Measurements from ENCODE around the gene DDB1.

Gene DDB1

DNA sequence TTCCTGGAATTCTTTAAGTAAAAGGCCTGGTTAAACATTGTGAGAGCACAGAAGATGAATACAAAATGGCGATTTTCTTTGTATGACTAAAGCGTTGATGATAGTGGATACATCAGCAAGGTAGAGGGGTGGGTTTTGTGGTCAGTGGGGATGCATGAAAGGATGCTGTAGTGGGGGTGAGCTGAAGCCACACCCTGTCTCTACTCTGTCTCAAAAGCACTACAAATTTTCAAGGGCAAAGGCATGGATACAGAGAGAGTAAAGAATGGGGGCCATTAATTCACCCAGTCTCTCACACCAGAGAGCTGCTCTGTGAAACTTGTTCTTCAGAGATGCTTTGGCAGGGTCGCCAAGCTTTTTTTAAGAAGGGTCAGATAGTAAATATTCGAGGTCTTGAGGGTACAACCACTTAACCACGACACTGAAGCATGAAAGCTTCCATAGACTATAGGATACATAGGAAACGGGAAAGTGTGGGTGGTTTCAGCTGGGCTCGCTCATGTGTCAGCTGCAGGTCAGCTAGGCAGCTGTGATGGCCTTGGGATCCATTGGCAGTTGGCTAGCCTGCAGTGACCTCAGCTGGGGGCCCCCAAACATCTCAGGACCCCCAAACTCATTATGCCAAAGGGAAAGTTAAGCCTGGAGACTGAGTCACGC, 37.6 kb upstream of the DDB1 start:
- DNase-seq (ENCODE audit: low spot score): no peak
- TF ChIP-seq, protein P1, sequence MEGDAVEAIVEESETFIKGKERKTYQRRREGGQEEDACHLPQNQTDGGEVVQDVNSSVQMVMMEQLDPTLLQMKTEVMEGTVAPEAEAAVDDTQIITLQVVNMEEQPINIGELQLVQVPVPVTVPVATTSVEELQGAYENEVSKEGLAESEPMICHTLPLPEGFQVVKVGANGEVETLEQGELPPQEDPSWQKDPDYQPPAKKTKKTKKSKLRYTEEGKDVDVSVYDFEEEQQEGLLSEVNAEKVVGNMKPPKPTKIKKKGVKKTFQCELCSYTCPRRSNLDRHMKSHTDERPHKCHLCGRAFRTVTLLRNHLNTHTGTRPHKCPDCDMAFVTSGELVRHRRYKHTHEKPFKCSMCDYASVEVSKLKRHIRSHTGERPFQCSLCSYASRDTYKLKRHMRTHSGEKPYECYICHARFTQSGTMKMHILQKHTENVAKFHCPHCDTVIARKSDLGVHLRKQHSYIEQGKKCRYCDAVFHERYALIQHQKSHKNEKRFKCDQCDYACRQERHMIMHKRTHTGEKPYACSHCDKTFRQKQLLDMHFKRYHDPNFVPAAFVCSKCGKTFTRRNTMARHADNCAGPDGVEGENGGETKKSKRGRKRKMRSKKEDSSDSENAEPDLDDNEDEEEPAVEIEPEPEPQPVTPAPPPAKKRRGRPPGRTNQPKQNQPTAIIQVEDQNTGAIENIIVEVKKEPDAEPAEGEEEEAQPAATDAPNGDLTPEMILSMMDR (IDR thresholded peaks at IDR 0.05; ENCODE audit: borderline replicate concordance, control extremely low read depth, extremely low read depth, insufficient read depth, missing control alignments): no peak
- in situ Hi-C loops (cut with MboI; ENCODE audit: low sequenced_read_pairs, unreplicated experiment): no loop called here

DNA sequence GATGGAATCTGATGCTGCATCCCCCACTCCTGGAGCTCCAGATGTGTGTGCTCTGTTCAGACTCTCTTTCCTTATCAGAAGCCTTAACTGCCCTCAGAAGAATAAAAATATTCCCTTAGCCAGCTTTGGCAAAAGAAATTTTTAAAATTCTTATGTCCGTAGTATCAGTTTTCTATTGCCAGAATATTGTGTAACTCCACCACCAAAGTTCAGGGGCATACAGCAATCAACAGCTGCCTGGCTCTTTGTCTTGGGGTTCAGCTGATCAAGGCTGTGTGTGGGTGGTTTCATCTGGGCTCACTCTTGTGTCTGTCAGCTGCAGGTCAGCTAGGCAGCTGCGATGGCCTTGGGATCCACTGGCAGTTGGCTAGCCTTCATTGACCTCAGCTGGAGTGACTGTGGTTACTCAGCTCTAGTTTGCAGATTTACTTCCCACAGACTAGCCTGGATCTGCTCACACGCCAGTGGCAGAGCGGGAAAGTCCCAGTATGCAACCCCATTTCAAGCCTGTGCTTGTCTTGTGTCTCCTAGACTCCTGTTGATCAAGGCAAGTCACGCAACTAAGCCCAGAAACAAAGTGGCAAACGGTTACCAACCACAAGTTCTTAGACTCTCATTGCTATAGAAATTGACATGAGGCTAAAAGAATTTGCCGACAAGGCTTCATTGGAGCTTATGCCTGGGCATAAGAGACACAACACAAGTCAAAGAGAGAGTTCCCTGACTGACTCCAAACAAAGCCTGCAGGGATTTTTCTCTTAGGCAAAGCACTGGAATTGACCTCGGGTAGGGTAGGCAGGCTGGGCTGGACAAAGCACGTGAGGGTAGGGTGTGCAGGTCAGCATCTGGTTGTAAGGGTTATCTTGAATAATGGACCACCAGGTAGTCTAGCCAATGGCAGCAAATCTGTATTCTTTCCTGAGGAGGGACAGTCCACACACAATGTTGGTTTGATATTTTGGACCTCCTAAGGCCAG, 36.8 kb upstream of the DDB1 start:
- no peak for DNase-seq (ENCODE audit: low spot score)
- TF ChIP-seq, protein P1 (IDR thresholded peaks at IDR 0.05; ENCODE audit: borderline replicate concordance, control extremely low read depth, extremely low read depth, insufficient read depth, missing control alignments): no peak
- in situ Hi-C loops (cut with MboI; ENCODE audit: low sequenced_read_pairs, unreplicated experiment): no loop called here

DNA sequence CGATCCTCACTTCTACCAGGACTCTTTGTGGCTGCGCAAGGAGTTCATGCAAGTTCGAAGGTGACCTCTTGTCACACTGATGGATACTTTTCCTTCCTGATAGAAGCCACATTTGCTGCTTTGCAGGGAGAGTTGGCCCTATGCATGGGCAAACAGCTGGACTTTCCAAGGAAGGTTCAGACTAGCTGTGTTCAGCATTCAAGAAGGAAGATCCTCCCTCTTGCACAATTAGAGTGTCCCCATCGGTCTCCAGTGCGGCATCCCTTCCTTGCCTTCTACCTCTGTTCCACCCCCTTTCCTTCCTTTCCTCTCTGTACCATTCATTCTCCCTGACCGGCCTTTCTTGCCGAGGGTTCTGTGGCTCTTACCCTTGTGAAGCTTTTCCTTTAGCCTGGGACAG, 35.7 kb upstream of the DDB1 start:
- no peak for DNase-seq (ENCODE audit: low spot score)
- TF ChIP-seq, protein P1 (IDR thresholded peaks at IDR 0.05; ENCODE audit: borderline replicate concordance, control extremely low read depth, extremely low read depth, insufficient read depth, missing control alignments): no peak
- in situ Hi-C loops (cut with MboI; ENCODE audit: low sequenced_read_pairs, unreplicated experiment): no loop called here

DNA sequence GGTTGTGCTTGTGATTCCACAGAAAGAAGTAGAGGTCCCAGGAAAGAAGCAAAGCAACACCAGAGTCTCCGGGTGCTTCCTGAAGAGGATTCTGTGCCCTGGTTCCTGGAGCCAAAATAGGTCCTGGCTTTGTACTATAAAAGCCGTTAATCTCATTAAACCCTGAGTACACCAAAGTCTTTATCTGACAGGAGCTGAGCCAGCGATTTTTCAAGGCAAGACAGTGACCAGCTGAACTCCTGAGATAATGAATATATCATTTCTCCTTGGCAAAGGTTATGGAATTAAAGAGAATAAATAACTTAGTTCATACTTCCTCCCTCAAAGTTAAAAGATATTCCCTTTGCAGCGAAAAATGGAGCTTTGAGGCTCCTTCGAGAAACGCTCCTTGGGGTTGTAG, 34.5 kb upstream of the DDB1 start:
- TF ChIP-seq, protein P1 (IDR thresholded peaks at IDR 0.05; ENCODE audit: borderline replicate concordance, control extremely low read depth, extremely low read depth, insufficient read depth, missing control alignments): no peak
- in situ Hi-C loops (cut with MboI; ENCODE audit: low sequenced_read_pairs, unreplicated experiment): no loop called here
- DNase-seq (ENCODE audit: low spot score): no peak

DNA sequence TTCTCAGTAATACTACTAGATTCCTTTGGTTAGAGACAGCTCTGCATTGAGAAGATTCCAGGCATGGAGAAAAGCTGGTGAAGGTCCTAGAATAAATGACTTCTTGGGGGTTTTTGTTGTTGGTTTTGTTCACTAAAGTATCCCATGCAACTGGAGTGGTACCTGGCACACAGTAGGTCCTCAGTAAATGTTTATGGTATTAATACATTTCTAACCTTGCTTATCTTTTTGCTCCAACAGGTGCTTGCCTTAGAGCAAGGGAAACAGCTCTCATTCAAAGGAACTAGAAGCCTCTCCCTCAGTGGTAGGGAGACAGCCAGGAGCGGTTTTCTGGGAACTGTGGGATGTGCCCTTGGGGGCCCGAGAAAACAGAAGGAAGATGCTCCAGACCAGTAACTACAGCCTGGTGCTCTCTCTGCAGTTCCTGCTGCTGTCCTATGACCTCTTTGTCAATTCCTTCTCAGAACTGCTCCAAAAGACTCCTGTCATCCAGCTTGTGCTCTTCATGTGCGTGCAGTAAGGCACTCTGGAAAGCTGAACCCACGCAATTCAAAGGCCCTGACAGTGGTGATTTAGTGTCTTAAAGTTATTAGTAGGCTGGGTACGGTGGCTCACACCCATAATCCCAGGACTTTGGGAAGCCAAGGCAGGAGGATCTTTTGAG, 31.2 kb upstream of the DDB1 start:
- TF ChIP-seq, protein P1 (IDR thresholded peaks at IDR 0.05; ENCODE audit: borderline replicate concordance, control extremely low read depth, extremely low read depth, insufficient read depth, missing control alignments): no peak
- in situ Hi-C loops (cut with MboI; ENCODE audit: low sequenced_read_pairs, unreplicated experiment): no loop called here
- no peak for DNase-seq (ENCODE audit: low spot score)

DNA sequence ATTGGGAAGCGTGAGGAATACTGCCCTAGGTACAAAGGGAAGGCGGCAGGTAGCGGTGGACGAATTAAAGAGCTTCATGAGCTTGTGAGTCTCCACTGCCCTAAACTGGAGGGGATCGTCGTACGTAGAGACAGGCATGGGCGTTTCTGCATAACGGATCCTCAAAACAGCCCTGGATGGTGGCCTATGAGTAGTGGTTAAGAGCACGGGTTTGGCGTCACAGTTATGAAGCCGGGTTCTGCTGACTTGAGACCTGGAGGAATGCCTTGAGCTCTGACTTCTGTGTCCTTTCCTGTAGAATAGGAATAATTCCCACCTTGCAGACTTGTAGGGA, 29.6 kb upstream of the DDB1 start:
- in situ Hi-C loops (cut with MboI; ENCODE audit: low sequenced_read_pairs, unreplicated experiment): no loop called here
- DNase-seq (ENCODE audit: low spot score): peak; percentile 52
- TF ChIP-seq, protein P1 (IDR thresholded peaks at IDR 0.05; ENCODE audit: borderline replicate concordance, control extremely low read depth, extremely low read depth, insufficient read depth, missing control alignments): no peak
